Measurements from ENCODE around the gene MYLK. TPM values are rescaled to one million over a fixed set of nuclear protein-coding genes. Genes with fewer than 3 reads are reported as not detected.

The MYLK gene
- total and polyA plus RNA-seq, 10 of the 15 experiments (the other 5 are each of a cell fraction or from before 2014, with no cell fraction given), result 0.04 to 1.6 (median 0.42) TPM; not detected in 1

GRCh38 chr3:123626881-123627280 is 257.3 kb downstream of the MYLK start (continued):
- no peak for TF ChIP-seq ZBTB4 (CRISPR knock-in tag; IDR thresholded peaks at IDR 0.05)
- no peak for TF ChIP-seq PAX8 (IDR thresholded peaks at IDR 0.05)
- TF ChIP-seq JUNB (IDR thresholded peaks at IDR 0.05), result no peak
- no peak for TF ChIP-seq HDAC2 (IDR thresholded peaks at IDR 0.05)
- TF ChIP-seq RAD51 (IDR thresholded peaks at IDR 0.05), result no peak
- TF ChIP-seq RBBP5 (conservative IDR thresholded peaks at IDR 0.05), result no peak
- no peak for TF ChIP-seq NKRF (conservative IDR thresholded peaks at IDR 0.05)
- TF ChIP-seq FOXM1 (IDR thresholded peaks at IDR 0.05; ENCODE audit: low read depth, low read length), result no peak
- TF ChIP-seq ZNF384 (IDR thresholded peaks at IDR 0.05; ENCODE audit: borderline replicate concordance, low read depth, low read length), result no peak
